Bronchial epithelial cell (primary cell): ENCODE measurements around the gene CXCL3. TPM values are rescaled to one million over a fixed set of nuclear protein-coding genes. Genes with fewer than 3 reads are reported as not detected.

Experiments
- DNase-seq: peaks from one replicate; pipeline ENCODE4 v3.0.0-alpha.2; 2010; ENCODE audit warnings: low read depth
- FAIRE-seq: peaks from 2 replicates; lab custom pipeline; 2011; peaks lifted over from hg19 to GRCh38; lab: Jason Lieb, UNC
- H3K27me3 ChIP-seq: 2 replicates; pipeline ENCODE4 v1.5.1; 2011; ENCODE audit warnings: low read length; ENCODE audit not compliant: control insufficient read depth, insufficient read depth
- H3K36me3 ChIP-seq: 2 replicates; pipeline ENCODE4 v1.5.1; 2011; ENCODE audit warnings: low read length; ENCODE audit not compliant: control insufficient read depth, insufficient read depth
- H3K4me3 ChIP-seq: 2 replicates; pipeline ENCODE4 v1.5.1; 2011; ENCODE audit warnings: mild to moderate bottlenecking, low read depth, low read length, control low read depth
- CTCF ChIP-seq: IDR thresholded peaks from 2 replicates; pipeline ENCODE4 v1.5.1; 2011; ENCODE audit warnings: mild to moderate bottlenecking, moderate library complexity, low read length, control low read depth, inconsistent platforms; ENCODE audit not compliant: insufficient read depth, severe bottlenecking
- total RNA-seq: library from RNA; depleted of rRNA; stranded (reverse); fragments of >200 nt; gene quantifications from 2 replicates; pipeline ENCODE4 v1.2.1, GENCODE V29; 2014

CXCL3 gene
- total RNA-seq, 1 donor from 2014 or later, result 0.26 TPM

DNA sequence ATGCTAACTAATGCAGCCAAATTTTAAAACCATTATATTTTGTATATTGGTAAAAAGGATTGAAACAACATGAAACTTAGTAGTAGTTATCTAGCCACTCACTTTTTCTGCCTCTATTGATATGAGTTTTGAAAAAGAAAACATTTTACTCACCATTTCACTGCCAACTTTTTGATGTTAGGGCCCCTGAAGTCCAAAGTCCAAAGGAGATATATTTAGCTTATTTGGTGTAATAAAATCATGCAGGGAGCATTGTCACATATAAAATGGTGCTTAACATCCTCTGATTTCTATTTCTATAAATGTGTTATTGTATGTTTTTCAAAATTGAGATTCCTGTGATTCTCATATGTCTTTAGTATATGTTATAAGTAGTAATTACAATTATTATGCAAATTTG is 24.5 kb upstream of the CXCL3 start:
- DNase-seq, result no peak
- Histone ChIP-seq H3K4me3 (no peak overlapping the region), H3K36me3 (no peaks in the 10 kb centered on the region), H3K27me3 (no peaks in the 10 kb centered on the region)
- no peak for FAIRE-seq
- TF ChIP-seq CTCF, result no peak

- no peak overlapping the region for H3K4me3 ChIP-seq
- no peaks in the 10 kb centered on the region for H3K36me3 ChIP-seq
- DNase-seq (no peak), FAIRE-seq (no peak)
- TF ChIP-seq CTCF, result no peak
- H3K27me3 ChIP-seq, result no peaks in the 10 kb centered on the region
Measured at GRCh38 chr4:74061430-74061829, 22.9 kb upstream of the CXCL3 start.

DNA sequence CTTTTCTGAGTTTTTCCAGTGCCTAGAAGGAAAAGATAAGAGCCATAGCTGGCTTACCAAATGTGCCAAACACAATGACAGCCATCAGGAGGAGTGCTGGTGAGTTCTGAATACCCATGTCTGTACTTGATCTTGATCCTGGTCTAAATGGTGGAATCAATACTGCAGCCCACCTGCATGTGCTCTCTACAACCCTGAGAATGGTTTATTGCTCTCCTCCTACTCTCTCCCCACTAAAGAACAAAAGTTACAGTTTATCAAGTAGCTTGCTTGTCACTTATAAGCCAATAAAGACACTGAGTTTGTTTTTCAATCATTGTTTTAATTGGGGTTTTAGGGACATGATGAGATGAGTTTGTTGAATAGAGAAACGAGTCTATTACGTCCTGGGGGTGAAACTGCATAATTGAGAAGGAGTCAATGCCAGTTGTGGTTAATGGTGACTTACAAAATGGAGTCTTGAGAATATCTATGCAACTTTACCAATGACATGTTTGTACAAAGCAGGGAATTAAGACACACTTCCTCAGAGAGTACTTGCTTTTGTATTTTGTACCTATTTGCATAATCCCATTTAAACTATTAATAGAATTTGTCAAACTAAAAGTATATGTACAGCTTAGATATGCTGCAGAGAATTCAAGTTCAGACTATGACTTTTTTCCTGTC is 20.8 kb upstream of the CXCL3 start:
- DNase-seq (no peak), FAIRE-seq (no peak)
- Histone ChIP-seq H3K36me3 (no peaks in the 10 kb centered on the region), H3K4me3 (no peak overlapping the region), H3K27me3 (no peaks in the 10 kb centered on the region)
- TF ChIP-seq CTCF, result no peak

- FAIRE-seq (no peak), DNase-seq (no peak)
- H3K36me3 ChIP-seq, result no peaks in the 10 kb centered on the region
- no peak overlapping the region for H3K4me3 ChIP-seq
- H3K27me3 ChIP-seq, result no peaks in the 10 kb centered on the region
- no peak for TF ChIP-seq CTCF
Measured at GRCh38 chr4:74058048-74058651, 19.7 kb upstream of the CXCL3 start.

- Histone ChIP-seq H3K27me3 (no peaks in the 10 kb centered on the region), H3K36me3 (no peaks in the 10 kb centered on the region), H3K4me3 (no peak overlapping the region)
- no peak for TF ChIP-seq CTCF
- no peak for FAIRE-seq
- DNase-seq, result no peak
Measured at GRCh38 chr4:74057588-74057987, 19.1 kb upstream of the CXCL3 start.
